GM12878 (cell line): ENCODE measurements around the gene PRM2. TPM values are rescaled to one million over a fixed set of nuclear protein-coding genes. Genes with fewer than 3 reads are reported as not detected.

Experiments
- ATAC-seq: fragments of 200-7000 bp; cut with Tn5 transposase; 3 replicates; pipeline ENCODE4 v1.9.1; 2020; ENCODE audit warnings: mild to moderate bottlenecking, moderate library complexity
- BruUV-seq: library from RNA; stranded (reverse); fragments of 400-500 nt; replicated peaks from 2 replicates; lab custom pipeline; 2021; lab: Mats Ljungman, UMichigan
- CTCF ChIA-PET: fragments of 300-600 bp; sonication (Branson Sonifier 250); formaldehyde crosslinking; extraction: SDS; loops from one replicate; lab custom pipeline; 2021; ENCODE audit warnings: inconsistent platforms; lab: Yijun Ruan, JAX
- POLR2A ChIA-PET: fragments of 350-600 bp; formaldehyde crosslinking; extraction: SDS; loops from one replicate; lab custom pipeline; 2021; ENCODE audit warnings: inconsistent platforms; lab: Charles Lee
- RAD21 ChIA-PET: fragments of 300-600 bp; sonication (Branson Sonifier 250); formaldehyde crosslinking; loops from one replicate; lab custom pipeline; 2023; ENCODE audit warnings: antibody characterized with exemption; ENCODE audit not compliant: unreplicated experiment; lab: Charles Lee
- SMC1A ChIA-PET: fragments of 300-600 bp; sonication (Branson Sonifier 250); formaldehyde crosslinking; loops from one replicate; lab custom pipeline; 2023; ENCODE audit not compliant: unreplicated experiment, uncharacterized antibody; lab: Charles Lee
- DNase-seq: peaks from one replicate; pipeline ENCODE4 v3.0.0-alpha.2; 2011; ENCODE audit warnings: low read depth, low spot score
- FAIRE-seq: peaks from 3 replicates; lab custom pipeline; 2011; peaks lifted over from hg19 to GRCh38; lab: Jason Lieb, UNC
- H2AFZ ChIP-seq: 2 replicates; pipeline ENCODE4 v1.6.0; 2011; ENCODE audit warnings: low read depth, low read length, control low read depth; ENCODE audit not compliant: control insufficient read depth
- H3K27ac ChIP-seq: 2 replicates; pipeline ENCODE4 v1.5.1; 2011; ENCODE audit warnings: control low read depth; ENCODE audit not compliant: control insufficient read depth, insufficient read depth
- H3K27me3 ChIP-seq, 2 experiments: replicated peaks in 1 of 2; 2 replicates each; pipeline versions ENCODE4 v1.6.0 to v1.6.1; 2011; ENCODE audit warnings: low read length in 1 of 2; ENCODE audit not compliant: control insufficient read depth in 2 of 2, insufficient read depth in 2 of 2
- H3K36me3 ChIP-seq, 2 experiments: 2 replicates each; pipeline ENCODE4 v1.5.1; 2011; ENCODE audit warnings: low read length in 1 of 2; ENCODE audit not compliant: control insufficient read depth in 2 of 2, insufficient read depth in 2 of 2
- H3K4me1 ChIP-seq: 2 replicates; pipeline ENCODE4 v1.6.1; 2011; ENCODE audit warnings: mild to moderate bottlenecking, low read length, moderate library complexity, mixed read lengths; ENCODE audit not compliant: control insufficient read depth, insufficient read depth
- H3K4me2 ChIP-seq: 2 replicates; pipeline ENCODE4 v1.6.0; 2011; ENCODE audit warnings: control low read depth; ENCODE audit not compliant: control insufficient read depth, insufficient read depth
- H3K4me3 ChIP-seq: fragments of 200-600 bp; sonication (generic); 2 replicates; pipeline ENCODE4 v1.5.1; 2016
- H3K79me2 ChIP-seq: 2 replicates; pipeline ENCODE4 v1.6.0; 2011; ENCODE audit warnings: low read length; ENCODE audit not compliant: control insufficient read depth, insufficient read depth
- H3K9ac ChIP-seq: 2 replicates; pipeline ENCODE4 v1.8.0; 2011; ENCODE audit warnings: low read length, control low read depth, mixed read lengths; ENCODE audit not compliant: control insufficient read depth, insufficient read depth
- H3K9me3 ChIP-seq: replicated peaks from 3 replicates; pipeline ENCODE4 v1.5.1; 2011; ENCODE audit warnings: mild to moderate bottlenecking, low read length; ENCODE audit not compliant: control insufficient read depth, insufficient read depth
- H4K20me1 ChIP-seq: 2 replicates; pipeline ENCODE4 v1.6.0; 2011; ENCODE audit not compliant: control insufficient read depth, insufficient read depth
- CEBPB ChIP-seq, 2 experiments: fragments of 150-350 bp in 1 of 2; IDR thresholded peaks; 2 replicates each; pipeline ENCODE4 v1.6.1; 2012 to 2014; ENCODE audit warnings: low read depth in 2 of 2, low read length in 2 of 2, borderline replicate concordance in 1 of 2, inconsistent platforms in 1 of 2
- CHD2 ChIP-seq: IDR thresholded peaks from 2 replicates; pipeline ENCODE4 v1.6.1; 2011; ENCODE audit warnings: low read depth, low read length, improper control_type of control experiment, borderline replicate concordance
- MEF2B ChIP-seq: fragments of 450-650 bp; IDR thresholded peaks from 2 replicates; pipeline ENCODE4 v1.6.1; 2018; ENCODE audit warnings: mild to moderate bottlenecking, moderate library complexity; ENCODE audit not compliant: partially characterized antibody, poor library complexity, severe bottlenecking
- WGBS: methylation state at CpG from one replicate; pipeline ENCODE4 v1.1.6; 2016; ENCODE audit warnings: low lambda C conversion rate; ENCODE audit not compliant: insufficient replicate concordance, insufficient coverage; ENCODE audit errors: missing lambda C conversion rate; 5-methylcytosine and 5-hydroxymethylcytosine counted together
- in situ Hi-C: fragments of 300-500 bp; cut with MboI; formaldehyde crosslinking; loops from 9 replicates; pipeline ENCODE4 v1.14.3; 2018; ENCODE audit warnings: mixed read lengths
- intact Hi-C: fragments of 100-400 bp; cut with micrococcal nuclease; formaldehyde crosslinking; loops from one replicate; pipeline ENCODE4 v1.14.2; 2022; ENCODE audit not compliant: unreplicated experiment
- polyA plus RNA-seq, 11 experiments: library from polyadenylated mRNA; depleted of rRNA in 4 of 11; unstranded in 6 of 11; stranded (reverse) in 5 of 11; fragments of >200 nt; fragmentation: Nextera tagmentation in 4 of 11; fragmentation: Illumina TruSeq in 1 of 11; extraction: Ambion mirVana in 4 of 11; extraction: Trizol in 1 of 11; gene quantifications; 1 replicate in 1 of 11; 2 replicates in 10 of 11; pipeline versions ENCODE4 v1.2.1 to v1.2.3, GENCODE V29; 2011 to 2016; ENCODE audit warnings: inconsistent platforms in 2 of 11, missing spikeins in 2 of 11, low read depth in 1 of 11
- total RNA-seq, 4 experiments: library from RNA; depleted of rRNA in 3 of 4; stranded (reverse); fragments of >200 nt in 3 of 4; fragmentation: Illumina TruSeq in 1 of 4; extraction: Trizol in 1 of 4; gene quantifications; 2 replicates each; pipeline versions ENCODE4 v1.2.1 to v1.2.3, GENCODE V29; 2013 to 2021
- TF ChIP-seq, protein P1 (sequence below): IDR thresholded peaks from 2 replicates; pipeline ENCODE4 v1.6.1; 2012; ENCODE audit warnings: low read depth, low read length, improper control_type of control experiment
- TF ChIP-seq, protein P2 (sequence below): fragments of 450-650 bp; IDR thresholded peaks from 2 replicates; pipeline ENCODE4 v1.6.1; 2017; ENCODE audit warnings: low read depth, mild to moderate bottlenecking, moderate library complexity

Gene PRM2
- total and polyA plus RNA-seq, 10 of the 15 experiments (the other 5 are each of a cell fraction or from before 2014, with no cell fraction given): not detected

GRCh38 chr16:11241480-11242204, 34.6 kb downstream of the PRM2 start (continued):
- TF ChIP-seq, protein P1, sequence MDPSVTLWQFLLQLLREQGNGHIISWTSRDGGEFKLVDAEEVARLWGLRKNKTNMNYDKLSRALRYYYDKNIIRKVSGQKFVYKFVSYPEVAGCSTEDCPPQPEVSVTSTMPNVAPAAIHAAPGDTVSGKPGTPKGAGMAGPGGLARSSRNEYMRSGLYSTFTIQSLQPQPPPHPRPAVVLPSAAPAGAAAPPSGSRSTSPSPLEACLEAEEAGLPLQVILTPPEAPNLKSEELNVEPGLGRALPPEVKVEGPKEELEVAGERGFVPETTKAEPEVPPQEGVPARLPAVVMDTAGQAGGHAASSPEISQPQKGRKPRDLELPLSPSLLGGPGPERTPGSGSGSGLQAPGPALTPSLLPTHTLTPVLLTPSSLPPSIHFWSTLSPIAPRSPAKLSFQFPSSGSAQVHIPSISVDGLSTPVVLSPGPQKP: no peak
- TF ChIP-seq CEBPB (IDR thresholded peaks at IDR 0.05; ENCODE audit: borderline replicate concordance in 1 of 2, low read depth in 2 of 2, low read length in 2 of 2): no peak
- TF ChIP-seq MEF2B: no peak

DNA sequence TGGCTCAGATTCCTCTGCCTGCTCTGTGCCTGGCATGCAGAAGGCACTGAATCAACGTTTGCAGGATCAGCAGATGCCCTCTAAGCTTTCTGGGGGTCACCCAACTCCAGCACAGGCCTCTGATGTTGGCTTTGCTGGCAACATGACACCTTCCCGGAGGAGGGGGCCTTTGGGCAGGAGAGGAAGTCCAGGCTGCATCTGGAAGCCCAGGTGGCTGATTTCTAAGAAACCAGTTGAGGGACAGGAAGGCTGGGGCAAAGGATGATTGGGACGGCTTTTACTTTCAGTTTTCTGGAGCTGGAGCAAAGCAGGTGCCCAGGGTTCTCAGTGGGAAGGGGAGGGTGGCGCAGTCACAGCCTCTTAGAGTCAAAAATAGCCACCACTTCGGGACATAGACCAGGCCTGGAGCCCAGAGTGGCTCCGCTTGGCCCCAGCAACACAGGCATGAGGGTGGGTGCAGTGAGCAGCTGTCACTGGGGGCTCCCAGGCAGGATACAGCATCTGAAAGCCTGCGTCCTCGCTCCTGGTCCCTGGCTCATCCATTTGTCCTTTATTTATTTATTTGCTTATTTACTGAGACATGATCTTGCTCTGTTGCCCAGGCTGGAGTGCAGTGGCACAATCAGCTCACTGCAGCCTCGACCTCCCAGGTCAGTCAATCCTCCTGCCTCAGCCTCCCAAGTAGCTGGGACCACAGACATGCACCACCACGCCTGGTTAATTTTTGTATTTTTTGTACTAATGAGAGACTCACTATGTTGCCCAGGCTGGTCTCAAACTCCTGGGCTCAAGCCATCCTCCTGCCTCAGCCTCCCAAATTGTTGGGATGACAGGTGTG, 35.4 kb downstream of the PRM2 start:
- no peaks in the 10 kb centered on the region for H3K36me3 ChIP-seq
- POLR2A ChIA-PET: interaction anchor here (1.2 kb wide), 1 partner anchor 11 kb away, joined by 5 read pairs; no protein-coding TSS in a partner anchor
- H2AFZ ChIP-seq: no peak overlapping the region
- H3K4me3 ChIP-seq: no peak overlapping the region
- H3K9me3 ChIP-seq: no peaks in the 10 kb centered on the region
- SMC1A ChIA-PET: no interaction called here
- in situ Hi-C loops: no loop called here
- TF ChIP-seq CHD2: no peak
- TF ChIP-seq, protein P2, sequence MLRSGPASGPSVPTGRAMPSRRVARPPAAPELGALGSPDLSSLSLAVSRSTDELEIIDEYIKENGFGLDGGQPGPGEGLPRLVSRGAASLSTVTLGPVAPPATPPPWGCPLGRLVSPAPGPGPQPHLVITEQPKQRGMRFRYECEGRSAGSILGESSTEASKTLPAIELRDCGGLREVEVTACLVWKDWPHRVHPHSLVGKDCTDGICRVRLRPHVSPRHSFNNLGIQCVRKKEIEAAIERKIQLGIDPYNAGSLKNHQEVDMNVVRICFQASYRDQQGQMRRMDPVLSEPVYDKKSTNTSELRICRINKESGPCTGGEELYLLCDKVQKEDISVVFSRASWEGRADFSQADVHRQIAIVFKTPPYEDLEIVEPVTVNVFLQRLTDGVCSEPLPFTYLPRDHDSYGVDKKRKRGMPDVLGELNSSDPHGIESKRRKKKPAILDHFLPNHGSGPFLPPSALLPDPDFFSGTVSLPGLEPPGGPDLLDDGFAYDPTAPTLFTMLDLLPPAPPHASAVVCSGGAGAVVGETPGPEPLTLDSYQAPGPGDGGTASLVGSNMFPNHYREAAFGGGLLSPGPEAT: no peak
- TF ChIP-seq, all 136 proteins: peak for 0
- ATAC-seq (no peak), FAIRE-seq (no peak), DNase-seq (no peak)
- no TSS peak for BruUV-seq
- H3K9ac ChIP-seq: no peak overlapping the region
- intact Hi-C loops: no loop called here
- no peak overlapping the region for H3K27ac ChIP-seq
- ChIA-PET RAD21 (no interaction called here), CTCF (no interaction called here)
- H3K4me2 ChIP-seq: no peak overlapping the region
- H3K27me3 ChIP-seq: no peaks in the 10 kb centered on the region
- no peaks in the 10 kb centered on the region for H4K20me1 ChIP-seq
- H3K79me2 ChIP-seq: no peaks in the 10 kb centered on the region
- H3K4me1 ChIP-seq: peaks cover 3% of the 10 kb centered on the region; the same call in 1 of the 2 replicates
- 73% methylated on average over 10 of the region's 10 CpGs for WGBS
